ENCODE data around the gene GUCY2C. TPM values are rescaled to one million over a fixed set of nuclear protein-coding genes. Genes with fewer than 3 reads are reported as not detected.
A peak's percentile ranks its signal among the peaks of the same experiment; 100 is the strongest.

GUCY2C gene
- total RNA-seq, 1 experiment from 2014 or later = 1.9 TPM

GRCh38 chr12:14665354-14666348 is 30.7 kb downstream of the GUCY2C start:
- Histone ChIP-seq H4K20me1 (ENCODE audit: control insufficient read depth, insufficient read depth, insufficient read length) (no peaks in the 10 kb centered on the region), H4K91ac (ENCODE audit: insufficient read length, low read depth, low read length) (no peak overlapping the region), H2BK5ac (ENCODE audit: insufficient read length, low read length) (no peak overlapping the region), H3T11ph (ENCODE audit: low read length) (no peak overlapping the region), H3K27me3 (ENCODE audit: insufficient read depth, low read length) (no peaks in the 10 kb centered on the region), H3K4me1 (ENCODE audit: insufficient read depth, low read length) (peaks cover 6% of the 10 kb centered on the region; the same call in 1 of the 2 replicates), H3K27ac (ENCODE audit: insufficient read length, low read depth, low read length) (no peak overlapping the region), H2BK20ac (ENCODE audit: low read depth, low read length, poor library complexity, severe bottlenecking) (no peak overlapping the region), H2AFZ (ENCODE audit: low read length) (no peak overlapping the region), H3K4me2 (ENCODE audit: insufficient read depth, insufficient read length, low read length) (no peak overlapping the region), H3K79me1 (ENCODE audit: insufficient read depth, low read depth, low read length, poor library complexity, severe bottlenecking) (no peaks in the 10 kb centered on the region), H3K18ac (ENCODE audit: insufficient read length, low read depth, low read length) (no peak overlapping the region), H2BK12ac (ENCODE audit: insufficient read length, low read depth, low read length) (no peak overlapping the region), H3K9me3 (ENCODE audit: control insufficient read depth, low read depth, low read length) (no peaks in the 10 kb centered on the region), H2BK15ac (ENCODE audit: low read depth, low read length) (no peak overlapping the region), H3K79me2 (ENCODE audit: insufficient read depth, low read length) (no peaks in the 10 kb centered on the region), H3K14ac (ENCODE audit: insufficient read depth, low read length) (no peak overlapping the region), H2BK120ac (ENCODE audit: low read depth, low read length, poor library complexity, severe bottlenecking) (no peak overlapping the region), H2AK5ac (ENCODE audit: insufficient read length, low read length) (no peak overlapping the region), H4K8ac (replicated peaks; ENCODE audit: insufficient read length, low read depth, low read length) (no peak overlapping the region), H3K23ac (ENCODE audit: insufficient read length, low read depth, low read length) (no peak overlapping the region), H3K4ac (ENCODE audit: low read depth, low read length) (no peak overlapping the region), H3K56ac (ENCODE audit: insufficient read length, low read depth, low read length) (no peak overlapping the region), H3K23me2 (ENCODE audit: insufficient read length, low read depth, low read length, poor library complexity, severe bottlenecking) (no peaks in the 10 kb centered on the region), H4K5ac (ENCODE audit: insufficient read length, low read depth, low read length) (no peak overlapping the region), H3K9ac (ENCODE audit: extremely low read depth, insufficient read length, low read length) (no peak overlapping the region)
- Mint-ChIP-seq H3K4me1 (peaks cover 7 to 11% of the 10 kb centered on the region in 2 experiments), H3K27ac (peak overlapping the region; percentile 4 to 32 (median 15); a peak in 4 of 7 replicates), H3K36me3 (ENCODE audit: insufficient read depth in 1 of 3, low read depth in 3 of 3) (peaks cover 0 to 4% (median 0%) of the 10 kb centered on the region in 3 experiments; a peak in 1 of 7 replicates), H3K27me3 (ENCODE audit: low read depth) (no peaks in the 10 kb centered on the region), H3K9me3 (no peaks in the 10 kb centered on the region), H3K4me3 (no peak overlapping the region)
- WGBS (ENCODE audit: extremely low coverage, insufficient read length, low lambda C conversion rate) = no CpG with 5 or more reads among the region's 23 CpGs
- peak; percentile 90 for DNase-seq
- TF ChIP-seq, protein P1, sequence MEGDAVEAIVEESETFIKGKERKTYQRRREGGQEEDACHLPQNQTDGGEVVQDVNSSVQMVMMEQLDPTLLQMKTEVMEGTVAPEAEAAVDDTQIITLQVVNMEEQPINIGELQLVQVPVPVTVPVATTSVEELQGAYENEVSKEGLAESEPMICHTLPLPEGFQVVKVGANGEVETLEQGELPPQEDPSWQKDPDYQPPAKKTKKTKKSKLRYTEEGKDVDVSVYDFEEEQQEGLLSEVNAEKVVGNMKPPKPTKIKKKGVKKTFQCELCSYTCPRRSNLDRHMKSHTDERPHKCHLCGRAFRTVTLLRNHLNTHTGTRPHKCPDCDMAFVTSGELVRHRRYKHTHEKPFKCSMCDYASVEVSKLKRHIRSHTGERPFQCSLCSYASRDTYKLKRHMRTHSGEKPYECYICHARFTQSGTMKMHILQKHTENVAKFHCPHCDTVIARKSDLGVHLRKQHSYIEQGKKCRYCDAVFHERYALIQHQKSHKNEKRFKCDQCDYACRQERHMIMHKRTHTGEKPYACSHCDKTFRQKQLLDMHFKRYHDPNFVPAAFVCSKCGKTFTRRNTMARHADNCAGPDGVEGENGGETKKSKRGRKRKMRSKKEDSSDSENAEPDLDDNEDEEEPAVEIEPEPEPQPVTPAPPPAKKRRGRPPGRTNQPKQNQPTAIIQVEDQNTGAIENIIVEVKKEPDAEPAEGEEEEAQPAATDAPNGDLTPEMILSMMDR (conservative IDR thresholded peaks at IDR 0.05) = no peak

Data from H9 (cell line).